Caco-2 (cell line): ENCODE results near the gene SSR1. TPM values are rescaled to one million over a fixed set of nuclear protein-coding genes. Genes with fewer than 3 reads are reported as not detected.

Experiments used
- BruUV-seq: library from RNA; stranded (reverse); fragments of 400-500 nt; replicated peaks from 2 replicates; lab custom pipeline; 2021; lab: Mats Ljungman, UMichigan
- CTCF ChIA-PET: fragments of 300-600 bp; sonication (Branson Sonifier 250); formaldehyde crosslinking; loops from one replicate; lab custom pipeline; 2022; ENCODE audit warnings: antibody characterized with exemption; lab: Charles Lee
- POLR2A ChIA-PET: fragments of 300-600 bp; sonication (Branson Sonifier 250); formaldehyde crosslinking; loops from one replicate; lab custom pipeline; 2022; ENCODE audit warnings: antibody characterized with exemption; lab: Charles Lee
- DNase-seq, 2 experiments: peaks; one replicate each; pipeline versions ENCODE4 v3.0.0 to v3.0.0-alpha.2; 2020 to 2022
- H3K27me3 ChIP-seq: replicated peaks from 2 replicates; pipeline ENCODE4 v1.6.0; 2011; ENCODE audit warnings: low read length; ENCODE audit not compliant: control insufficient read depth, insufficient read depth
- H3K36me3 ChIP-seq: 2 replicates; pipeline ENCODE4 v1.5.1; 2011; ENCODE audit warnings: low read length; ENCODE audit not compliant: control insufficient read depth, insufficient read depth
- H3K4me1 ChIP-seq: fragments of 250-450 bp; sonication (Bioruptor Pico); 2 replicates; pipeline ENCODE4 v1.5.1; 2020; ENCODE audit warnings: mild to moderate bottlenecking
- H3K4me3 ChIP-seq: 2 replicates; pipeline ENCODE4 v1.5.1; 2011; ENCODE audit warnings: low read depth, mild to moderate bottlenecking, control low read depth, low read length
- H3K9me3 ChIP-seq: fragments of 250-450 bp; sonication (Bioruptor Pico); 2 replicates; pipeline ENCODE4 v1.5.1; 2020; ENCODE audit warnings: mild to moderate bottlenecking, moderate library complexity
- H3K27ac Mint-ChIP-seq: one replicate; pipeline ENCODE4 v1.8.0; 2022; ENCODE audit warnings: mixed read lengths; ENCODE audit not compliant: unreplicated experiment
- H3K27me3 Mint-ChIP-seq: one replicate; pipeline ENCODE4 v1.8.0; 2022; ENCODE audit warnings: mixed read lengths; ENCODE audit not compliant: insufficient read depth, unreplicated experiment
- H3K36me3 Mint-ChIP-seq: one replicate; pipeline ENCODE4 v1.8.0; 2022; ENCODE audit warnings: mild to moderate bottlenecking, mixed read lengths; ENCODE audit not compliant: insufficient read depth, unreplicated experiment
- H3K4me1 Mint-ChIP-seq: one replicate; pipeline ENCODE4 v1.8.0; 2022; ENCODE audit warnings: low read depth, mixed read lengths; ENCODE audit not compliant: unreplicated experiment
- H3K4me3 Mint-ChIP-seq: one replicate; pipeline ENCODE4 v1.8.0; 2022; ENCODE audit warnings: mild to moderate bottlenecking, moderate library complexity, mixed read lengths; ENCODE audit not compliant: unreplicated experiment
- H3K9me3 Mint-ChIP-seq: one replicate; pipeline ENCODE4 v1.8.0; 2022; ENCODE audit warnings: mixed read lengths; ENCODE audit not compliant: unreplicated experiment
- intact Hi-C: fragments of 100-400 bp; cut with micrococcal nuclease; formaldehyde crosslinking; loops from one replicate; pipeline ENCODE4 v1.10.0; 2022; ENCODE audit not compliant: unreplicated experiment
- total RNA-seq: library from RNA; stranded (reverse); gene quantifications from 2 replicates; pipeline ENCODE4 v1.2.3, GENCODE V29; 2022
- TF ChIP-seq, protein P1 (sequence below), 2 experiments: fragments of 200-600 bp in 1 of 2; IDR thresholded peaks; 1 replicate in 1 of 2; 2 replicates in 1 of 2; pipeline versions ENCODE4 v1.5.1 to v1.8.0; 2011 to 2022; ENCODE audit warnings: antibody characterized with exemption in 1 of 2, control low read depth in 1 of 2, inconsistent platforms in 1 of 2, low read depth in 1 of 2, low read length in 1 of 2, mild to moderate bottlenecking in 1 of 2, moderate library complexity in 1 of 2; ENCODE audit not compliant: insufficient read depth in 1 of 2, severe bottlenecking in 1 of 2, unreplicated experiment in 1 of 2

The SSR1 gene
- total RNA-seq, 1 experiment from 2014 or later = 150 TPM

DNA sequence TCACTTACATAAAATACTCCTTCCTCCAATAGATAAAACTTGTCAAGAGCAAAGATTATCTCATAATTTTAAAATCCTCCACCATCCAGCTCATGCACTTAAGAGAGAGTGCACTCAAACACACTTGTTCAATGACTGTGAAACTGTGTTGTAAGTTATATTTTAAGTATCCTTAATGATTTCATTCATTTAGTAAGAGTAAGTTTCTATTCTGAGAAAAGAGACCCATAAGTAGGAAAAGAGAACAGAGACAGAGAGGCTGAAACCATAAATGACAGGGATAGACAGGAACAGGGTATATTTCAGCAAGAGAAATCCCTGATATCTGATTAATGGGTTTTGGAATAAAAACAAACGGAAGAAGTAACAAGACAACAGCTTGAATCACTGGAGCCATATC lies 8.2 kb downstream of the SSR1 start:
- no peaks in the 10 kb centered on the region for H3K27me3 ChIP-seq
- ChIA-PET POLR2A (no interaction called here), CTCF (no interaction called here)
- Mint-ChIP-seq H3K27ac (no peak overlapping the region), H3K4me3 (no peak overlapping the region), H3K4me1 (peaks cover 9% of the 10 kb centered on the region), H3K27me3 (no peaks in the 10 kb centered on the region), H3K36me3 (peaks cover 83% of the 10 kb centered on the region), H3K9me3 (no peaks in the 10 kb centered on the region)
- no peak overlapping the region for H3K4me3 ChIP-seq
- H3K36me3 ChIP-seq = peaks cover 2% of the 10 kb centered on the region; the same call in 1 of the 2 replicates
- TF ChIP-seq, protein P1, sequence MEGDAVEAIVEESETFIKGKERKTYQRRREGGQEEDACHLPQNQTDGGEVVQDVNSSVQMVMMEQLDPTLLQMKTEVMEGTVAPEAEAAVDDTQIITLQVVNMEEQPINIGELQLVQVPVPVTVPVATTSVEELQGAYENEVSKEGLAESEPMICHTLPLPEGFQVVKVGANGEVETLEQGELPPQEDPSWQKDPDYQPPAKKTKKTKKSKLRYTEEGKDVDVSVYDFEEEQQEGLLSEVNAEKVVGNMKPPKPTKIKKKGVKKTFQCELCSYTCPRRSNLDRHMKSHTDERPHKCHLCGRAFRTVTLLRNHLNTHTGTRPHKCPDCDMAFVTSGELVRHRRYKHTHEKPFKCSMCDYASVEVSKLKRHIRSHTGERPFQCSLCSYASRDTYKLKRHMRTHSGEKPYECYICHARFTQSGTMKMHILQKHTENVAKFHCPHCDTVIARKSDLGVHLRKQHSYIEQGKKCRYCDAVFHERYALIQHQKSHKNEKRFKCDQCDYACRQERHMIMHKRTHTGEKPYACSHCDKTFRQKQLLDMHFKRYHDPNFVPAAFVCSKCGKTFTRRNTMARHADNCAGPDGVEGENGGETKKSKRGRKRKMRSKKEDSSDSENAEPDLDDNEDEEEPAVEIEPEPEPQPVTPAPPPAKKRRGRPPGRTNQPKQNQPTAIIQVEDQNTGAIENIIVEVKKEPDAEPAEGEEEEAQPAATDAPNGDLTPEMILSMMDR (IDR thresholded peaks at IDR 0.05; ENCODE audit: insufficient read depth in 1 of 2, low read depth in 1 of 2, low read length in 1 of 2, severe bottlenecking in 1 of 2, unreplicated experiment in 1 of 2) = no peak
- DNase-seq = no peak
- BruUV-seq = no TSS peak
- intact Hi-C loops = no loop called here
- no peaks in the 10 kb centered on the region for H3K9me3 ChIP-seq
- peaks cover 13% of the 10 kb centered on the region; the same call in 1 of the 2 replicates for H3K4me1 ChIP-seq

GRCh38 chr6:7301702-7302101 lies 11.3 kb downstream of the SSR1 start:
- ChIA-PET POLR2A (no interaction called here), CTCF (no interaction called here)
- no peaks in the 10 kb centered on the region for H3K9me3 Mint-ChIP-seq
- no peak overlapping the region for H3K27ac Mint-ChIP-seq
- no peaks in the 10 kb centered on the region for H3K27me3 Mint-ChIP-seq
- peaks cover 13% of the 10 kb centered on the region; the same call in 1 of the 2 replicates for H3K4me1 ChIP-seq
- BruUV-seq = no TSS peak
- intact Hi-C loops = no loop called here
- H3K9me3 ChIP-seq = no peaks in the 10 kb centered on the region
- H3K4me3 Mint-ChIP-seq = no peak overlapping the region
- H3K27me3 ChIP-seq = no peaks in the 10 kb centered on the region
- no peak for DNase-seq
- H3K4me3 ChIP-seq = no peak overlapping the region
- TF ChIP-seq, protein P1 (IDR thresholded peaks at IDR 0.05; ENCODE audit: insufficient read depth in 1 of 2, low read depth in 1 of 2, low read length in 1 of 2, severe bottlenecking in 1 of 2, unreplicated experiment in 1 of 2) = no peak
- H3K36me3 Mint-ChIP-seq = peaks cover 77% of the 10 kb centered on the region
- H3K36me3 ChIP-seq = peaks cover 4% of the 10 kb centered on the region; the same call in 1 of the 2 replicates
- H3K4me1 Mint-ChIP-seq = peaks cover 9% of the 10 kb centered on the region

DNA sequence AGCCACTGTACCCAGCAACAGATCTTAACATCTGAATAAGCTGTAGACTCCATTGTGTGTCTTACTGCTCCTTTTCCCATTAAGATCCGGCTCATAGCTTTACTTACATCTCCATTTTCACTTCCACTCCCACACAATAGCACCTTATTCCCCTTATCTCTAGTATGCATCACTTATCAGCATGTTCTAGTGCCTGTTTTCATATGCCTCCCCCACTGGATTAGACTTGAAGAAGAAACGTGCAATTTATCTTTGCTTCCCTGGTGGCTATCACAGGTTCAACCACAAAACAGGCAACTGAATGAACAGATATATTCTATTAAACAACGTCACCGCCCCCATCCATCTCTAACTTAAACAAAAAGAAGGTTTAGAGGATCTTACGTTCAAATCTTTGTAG lies 12.1 kb downstream of the SSR1 start:
- Mint-ChIP-seq H3K4me1 (peaks cover 9% of the 10 kb centered on the region), H3K27me3 (no peaks in the 10 kb centered on the region), H3K9me3 (no peaks in the 10 kb centered on the region), H3K4me3 (no peak overlapping the region), H3K36me3 (peaks cover 85% of the 10 kb centered on the region), H3K27ac (no peak overlapping the region)
- ChIA-PET POLR2A (no interaction called here), CTCF (no interaction called here)
- Histone ChIP-seq H3K9me3 (no peaks in the 10 kb centered on the region), H3K36me3 (peaks cover 4% of the 10 kb centered on the region; the same call in 1 of the 2 replicates), H3K4me3 (no peak overlapping the region), H3K27me3 (no peaks in the 10 kb centered on the region), H3K4me1 (peaks cover 13% of the 10 kb centered on the region; the same call in 1 of the 2 replicates)
- TF ChIP-seq, protein P1 (IDR thresholded peaks at IDR 0.05; ENCODE audit: insufficient read depth in 1 of 2, low read depth in 1 of 2, low read length in 1 of 2, severe bottlenecking in 1 of 2, unreplicated experiment in 1 of 2) = no peak
- no TSS peak for BruUV-seq
- DNase-seq = no peak
- intact Hi-C loops = no loop called here
